ENCODE data around the gene ABCB1. TPM values are rescaled to one million over a fixed set of nuclear protein-coding genes. Genes with fewer than 3 reads are reported as not detected.

ABCB1 gene
- total and polyA plus RNA-seq, 10 of the 15 experiments (the other 5 are each of a cell fraction or from before 2014, with no cell fraction given), result 0.40 to 13.9 (median 1.9) TPM

- Histone ChIP-seq H3K27ac (ENCODE audit: control insufficient read depth, insufficient read depth) (no peak overlapping the region), H3K79me2 (ENCODE audit: control insufficient read depth, insufficient read depth, low read length) (no peaks in the 10 kb centered on the region), H3K9ac (ENCODE audit: control insufficient read depth, insufficient read depth, low read length) (no peak overlapping the region), H3K9me3 (replicated peaks; ENCODE audit: control insufficient read depth, insufficient read depth, low read length) (no peaks in the 10 kb centered on the region; the same call in 2 of the 3 replicates), H3K4me3 (no peak overlapping the region), H3K27me3 (replicated peaks in 1 of 2; ENCODE audit: control insufficient read depth in 2 of 2, insufficient read depth in 2 of 2, low read length in 1 of 2) (no peaks in the 10 kb centered on the region), H3K36me3 (ENCODE audit: control insufficient read depth in 2 of 2, insufficient read depth in 2 of 2, low read length in 1 of 2) (no peaks in the 10 kb centered on the region), H4K20me1 (ENCODE audit: control insufficient read depth, insufficient read depth) (no peaks in the 10 kb centered on the region), H2AFZ (ENCODE audit: control insufficient read depth, low read depth, low read length) (no peak overlapping the region), H3K4me2 (ENCODE audit: control insufficient read depth, insufficient read depth) (no peak overlapping the region), H3K4me1 (ENCODE audit: control insufficient read depth, insufficient read depth, low read length) (no peaks in the 10 kb centered on the region)
- ChIA-PET SMC1A (ENCODE audit: uncharacterized antibody, unreplicated experiment) (no interaction called here), CTCF (no interaction called here), POLR2A (no interaction called here), RAD21 (ENCODE audit: unreplicated experiment) (no interaction called here)
- no peak for DNase-seq (ENCODE audit: low read depth, low spot score)
- FAIRE-seq, result no peak
- intact Hi-C loops (cut with micrococcal nuclease; ENCODE audit: unreplicated experiment), result no loop called here
- no TSS peak for BruUV-seq (replicated peaks)
- ATAC-seq, result no peak
- TF ChIP-seq HCFC1 (IDR thresholded peaks at IDR 0.05; ENCODE audit: low read length) (no peak), SPI1 (IDR thresholded peaks at IDR 0.05; ENCODE audit: borderline replicate concordance, insufficient read depth, low read depth, low read length) (no peak), ZNF24 (IDR thresholded peaks at IDR 0.05) (no peak), SMAD5 (IDR thresholded peaks at IDR 0.05; ENCODE audit: low read depth) (no peak), REST (IDR thresholded peaks at IDR 0.05; ENCODE audit: low read depth, low read length) (no peak), ZNF622 (IDR thresholded peaks at IDR 0.05) (no peak), SREBF1 (IDR thresholded peaks at IDR 0.05; ENCODE audit: low read length) (no peak), JUNB (IDR thresholded peaks at IDR 0.05) (no peak), HDAC2 (IDR thresholded peaks at IDR 0.05) (no peak), FOXM1 (IDR thresholded peaks at IDR 0.05; ENCODE audit: low read depth, low read length) (no peak), POLR2A (IDR thresholded peaks at IDR 0.05; ENCODE audit: low read depth, low read length) (no peak), IKZF2 (IDR thresholded peaks at IDR 0.05) (no peak), SP1 (IDR thresholded peaks at IDR 0.05; ENCODE audit: low read depth, low read length) (no peak), SIX5 (IDR thresholded peaks at IDR 0.05; ENCODE audit: low read depth, low read length, severe bottlenecking) (no peak)
- TF ChIP-seq, protein P1, sequence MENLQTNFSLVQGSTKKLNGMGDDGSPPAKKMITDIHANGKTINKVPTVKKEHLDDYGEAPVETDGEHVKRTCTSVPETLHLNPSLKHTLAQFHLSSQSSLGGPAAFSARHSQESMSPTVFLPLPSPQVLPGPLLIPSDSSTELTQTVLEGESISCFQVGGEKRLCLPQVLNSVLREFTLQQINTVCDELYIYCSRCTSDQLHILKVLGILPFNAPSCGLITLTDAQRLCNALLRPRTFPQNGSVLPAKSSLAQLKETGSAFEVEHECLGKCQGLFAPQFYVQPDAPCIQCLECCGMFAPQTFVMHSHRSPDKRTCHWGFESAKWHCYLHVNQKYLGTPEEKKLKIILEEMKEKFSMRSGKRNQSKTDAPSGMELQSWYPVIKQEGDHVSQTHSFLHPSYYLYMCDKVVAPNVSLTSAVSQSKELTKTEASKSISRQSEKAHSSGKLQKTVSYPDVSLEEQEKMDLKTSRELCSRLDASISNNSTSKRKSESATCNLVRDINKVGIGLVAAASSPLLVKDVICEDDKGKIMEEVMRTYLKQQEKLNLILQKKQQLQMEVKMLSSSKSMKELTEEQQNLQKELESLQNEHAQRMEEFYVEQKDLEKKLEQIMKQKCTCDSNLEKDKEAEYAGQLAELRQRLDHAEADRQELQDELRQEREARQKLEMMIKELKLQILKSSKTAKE (IDR thresholded peaks at IDR 0.05; ENCODE audit: low read depth, poor library complexity, severe bottlenecking), result no peak
- 56% methylated on average over 2 of the region's 2 CpGs for WGBS (ENCODE audit: insufficient coverage, insufficient replicate concordance, low lambda C conversion rate, missing lambda C conversion rate)
- in situ Hi-C loops (cut with MboI), result no loop called here
Measured at GRCh38 chr7:87483131-87483530, 117.6 kb downstream of the ABCB1 start.

Measured in GM12878 (cell line).